ENCODE measurements around the gene ADORA3.

- TF ChIP-seq ZNF274 (IDR thresholded peaks at IDR 0.05; ENCODE audit: low read depth, low read length), result no peak
- TF ChIP-seq YY1 (IDR thresholded peaks at IDR 0.05; ENCODE audit: insufficient read depth, insufficient read length), result no peak
- no peak for TF ChIP-seq SUZ12 (IDR thresholded peaks at IDR 0.05; ENCODE audit: extremely low read depth, insufficient read depth, insufficient read length)
Observed at GRCh38 chr1:111453706-111454105, 49.7 kb downstream of the ADORA3 start.

Data from NT2/D1 (cell line).